ENCODE data around the gene GH1. TPM values are rescaled to one million over a fixed set of nuclear protein-coding genes. Genes with fewer than 3 reads are reported as not detected.
"Not testable (repeated sequence)": the region's sequence is repeated elsewhere in the genome, so short reads cannot be mapped to it uniquely, and the experiment has no call there.

GH1 gene
- not detected for total RNA-seq (ENCODE audit: insufficient read depth, low replicate concordance)

- not testable (repeated sequence) for DNase-seq (ENCODE audit: low spot score)
Observed at GRCh38 chr17:63918789-63919305, at the start of gene GH1. Gene GH1 (minus strand): TSS chr17:63918839. CDS start chr17:63918776, 63 bp downstream.

GRCh38 chr17:63967953-63968352 is 49.3 kb upstream of the GH1 start:
- DNase-seq (ENCODE audit: low spot score): no peak

- no peak for DNase-seq (ENCODE audit: low spot score)
Observed at GRCh38 chr17:63966646-63967264, 48.1 kb upstream of the GH1 start.

GRCh38 chr17:63963123-63963522 is 44.5 kb upstream of the GH1 start:
- no peak for DNase-seq (ENCODE audit: low spot score)

- no peak for DNase-seq (ENCODE audit: low spot score)
Observed at GRCh38 chr17:63962298-63962744, 43.7 kb upstream of the GH1 start.

- peak; percentile 51 for DNase-seq (ENCODE audit: low spot score)
Observed at GRCh38 chr17:63961355-63962212, 42.9 kb upstream of the GH1 start.

- no peak for DNase-seq (ENCODE audit: low spot score)
Observed at GRCh38 chr17:63960430-63960829, 41.8 kb upstream of the GH1 start.

- DNase-seq (ENCODE audit: low spot score): no peak
Observed at GRCh38 chr17:63960006-63960405, 41.4 kb upstream of the GH1 start.

GRCh38 chr17:63956296-63956920 is 37.8 kb upstream of the GH1 start:
- no peak for DNase-seq (ENCODE audit: low spot score)

GRCh38 chr17:63955791-63956190 is 37.2 kb upstream of the GH1 start:
- DNase-seq (ENCODE audit: low spot score): no peak

- no peak for DNase-seq (ENCODE audit: low spot score)
Observed at GRCh38 chr17:63955232-63955631, 36.6 kb upstream of the GH1 start.

- DNase-seq (ENCODE audit: low spot score): no peak
Observed at GRCh38 chr17:63954402-63955063, 35.9 kb upstream of the GH1 start.

GRCh38 chr17:63950940-63951907 is 32.6 kb upstream of the GH1 start:
- no peak for DNase-seq (ENCODE audit: low spot score)

GRCh38 chr17:63949576-63950250 is 31.1 kb upstream of the GH1 start:
- DNase-seq (ENCODE audit: low spot score): no peak

GRCh38 chr17:63948521-63948920 is 29.9 kb upstream of the GH1 start:
- DNase-seq (ENCODE audit: low spot score): no peak

GRCh38 chr17:63947711-63948330 is 29.2 kb upstream of the GH1 start:
- DNase-seq (ENCODE audit: low spot score): no peak

- peak; percentile 16 for DNase-seq (ENCODE audit: low spot score)
Observed at GRCh38 chr17:63946440-63947363, 28.1 kb upstream of the GH1 start.

GRCh38 chr17:63945784-63946439 is 27.3 kb upstream of the GH1 start:
- no peak for DNase-seq (ENCODE audit: low spot score)
